Activated T-helper 1 cell treated with anti-CD3 and anti-CD28 coated beads, Interleukin-12 subunit alpha, Interleukin-12 subunit beta, Interleukin-2, Interleukin-4 antibody, amounts not matched to agents 30 ng/mL and 10 ng/mL and 1 ng/mL, durations not matched to agents 14 hours and 24 hours and 36 hours (primary cell): Measurements from ENCODE around the gene MTOR. TPM values are rescaled to one million over a fixed set of nuclear protein-coding genes. Genes with fewer than 3 reads are reported as not detected.

Experiments
- DNase-seq: peaks from one replicate; pipeline ENCODE4 v3.0.0; 2021; ENCODE audit warnings: low spot score
- H3K27ac Mint-ChIP-seq: one replicate; pipeline ENCODE4 v1.8.0; 2021; ENCODE audit warnings: mild to moderate bottlenecking, mixed read lengths
- H3K27me3 Mint-ChIP-seq: one replicate; pipeline ENCODE4 v1.8.0; 2022; ENCODE audit warnings: mild to moderate bottlenecking, moderate library complexity, mixed read lengths; ENCODE audit not compliant: insufficient read depth
- H3K36me3 Mint-ChIP-seq: one replicate; pipeline ENCODE4 v1.8.0; 2021; ENCODE audit warnings: low read depth, mixed read lengths
- H3K4me1 Mint-ChIP-seq: one replicate; pipeline ENCODE4 v1.8.0; 2021; ENCODE audit warnings: low read depth, mixed read lengths
- H3K4me3 Mint-ChIP-seq: one replicate; pipeline ENCODE4 v1.8.0; 2021; ENCODE audit warnings: mild to moderate bottlenecking, moderate library complexity, mixed read lengths
- H3K9me3 Mint-ChIP-seq: one replicate; pipeline ENCODE4 v1.8.0; 2021; ENCODE audit warnings: mixed read lengths
- intact Hi-C: fragments of 100-400 bp; cut with micrococcal nuclease; formaldehyde crosslinking; loops from one replicate; pipeline ENCODE4 v1.15.1; 2024
- total RNA-seq: library from RNA; stranded (reverse); gene quantifications from 2 replicates; pipeline ENCODE4 v1.2.3, GENCODE V29; 2022

The MTOR gene
- total RNA-seq, 1 donor from 2014 or later: 48.7 TPM

- Mint-ChIP-seq H3K27ac (no peak overlapping the region), H3K36me3 (peaks cover 27% of the 10 kb centered on the region), H3K9me3 (no peaks in the 10 kb centered on the region), H3K4me3 (no peak overlapping the region), H3K4me1 (no peaks in the 10 kb centered on the region), H3K27me3 (no peaks in the 10 kb centered on the region)
- intact Hi-C loops: no loop called here
- no peak for DNase-seq
These were observed 64.1 kb downstream of the MTOR start for GRCh38 chr1:11198257-11198656.

- H3K4me3 Mint-ChIP-seq: no peak overlapping the region
- peaks cover 29% of the 10 kb centered on the region for H3K36me3 Mint-ChIP-seq
- H3K9me3 Mint-ChIP-seq: no peaks in the 10 kb centered on the region
- no peak overlapping the region for H3K27ac Mint-ChIP-seq
- H3K27me3 Mint-ChIP-seq: no peaks in the 10 kb centered on the region
- no peak for DNase-seq
- intact Hi-C loops: no loop called here
- H3K4me1 Mint-ChIP-seq: no peaks in the 10 kb centered on the region
These were observed 65.0 kb downstream of the MTOR start for GRCh38 chr1:11197359-11197758.

GRCh38 chr1:11196945-11197344, 65.4 kb downstream of the MTOR start:
- no peak overlapping the region for H3K27ac Mint-ChIP-seq
- H3K4me3 Mint-ChIP-seq: no peak overlapping the region
- H3K27me3 Mint-ChIP-seq: no peaks in the 10 kb centered on the region
- H3K9me3 Mint-ChIP-seq: no peaks in the 10 kb centered on the region
- peaks cover 32% of the 10 kb centered on the region for H3K36me3 Mint-ChIP-seq
- no peaks in the 10 kb centered on the region for H3K4me1 Mint-ChIP-seq
- no peak for DNase-seq
- intact Hi-C loops: no loop called here

GRCh38 chr1:11194407-11195176, 67.8 kb downstream of the MTOR start:
- Mint-ChIP-seq H3K27me3 (no peaks in the 10 kb centered on the region), H3K4me3 (no peak overlapping the region), H3K27ac (no peak overlapping the region), H3K9me3 (no peaks in the 10 kb centered on the region), H3K36me3 (peaks cover 36% of the 10 kb centered on the region), H3K4me1 (no peaks in the 10 kb centered on the region)
- DNase-seq: no peak
- intact Hi-C loops: no loop called here

GRCh38 chr1:11193376-11193775, 69.0 kb downstream of the MTOR start:
- intact Hi-C loops: no loop called here
- no peak overlapping the region for H3K27ac Mint-ChIP-seq
- H3K9me3 Mint-ChIP-seq: no peaks in the 10 kb centered on the region

GRCh38 chr1:11188858-11189451, 73.4 kb downstream of the MTOR start, which contains the start of gene ANGPTL7:
TSS of gene ANGPTL7 (plus strand) at chr1:11189355. CDS start at chr1:11189580, 225 bp downstream.
- no peaks in the 10 kb centered on the region for H3K9me3 Mint-ChIP-seq
- no peaks in the 10 kb centered on the region for H3K27me3 Mint-ChIP-seq
- DNase-seq: no peak
- H3K4me1 Mint-ChIP-seq: no peaks in the 10 kb centered on the region
- peaks cover 27% of the 10 kb centered on the region for H3K36me3 Mint-ChIP-seq
- H3K27ac Mint-ChIP-seq: no peak within 1 kb of the TSS
- no peak within 1 kb of the TSS for H3K4me3 Mint-ChIP-seq
- intact Hi-C loops: no loop called here

More at GRCh38 chr1:11193376-11193775, 69.0 kb downstream of the MTOR start:
- H3K4me1 Mint-ChIP-seq: no peaks in the 10 kb centered on the region
- no peak for DNase-seq
- peaks cover 31% of the 10 kb centered on the region for H3K36me3 Mint-ChIP-seq
- H3K4me3 Mint-ChIP-seq: no peak overlapping the region
- H3K27me3 Mint-ChIP-seq: no peaks in the 10 kb centered on the region

GRCh38 chr1:11188381-11188780, 74.0 kb downstream of the MTOR start:
- H3K36me3 Mint-ChIP-seq: peaks cover 27% of the 10 kb centered on the region
- no peak for DNase-seq
- no peaks in the 10 kb centered on the region for H3K4me1 Mint-ChIP-seq
- no peak overlapping the region for H3K4me3 Mint-ChIP-seq
- intact Hi-C loops: no loop called here
- H3K9me3 Mint-ChIP-seq: no peaks in the 10 kb centered on the region
- no peaks in the 10 kb centered on the region for H3K27me3 Mint-ChIP-seq
- H3K27ac Mint-ChIP-seq: no peak overlapping the region

- no peaks in the 10 kb centered on the region for H3K27me3 Mint-ChIP-seq
- H3K9me3 Mint-ChIP-seq: no peaks in the 10 kb centered on the region
- no peak overlapping the region for H3K4me3 Mint-ChIP-seq
- H3K36me3 Mint-ChIP-seq: peaks cover 27% of the 10 kb centered on the region
- H3K27ac Mint-ChIP-seq: no peak overlapping the region
- no peak for DNase-seq
- intact Hi-C loops: no loop called here
- no peaks in the 10 kb centered on the region for H3K4me1 Mint-ChIP-seq
These were observed 74.4 kb downstream of the MTOR start for GRCh38 chr1:11187931-11188330.

- intact Hi-C loops: no loop called here
- Mint-ChIP-seq H3K27me3 (no peaks in the 10 kb centered on the region), H3K27ac (no peak overlapping the region), H3K36me3 (peaks cover 28% of the 10 kb centered on the region), H3K4me3 (no peak overlapping the region), H3K9me3 (no peaks in the 10 kb centered on the region), H3K4me1 (no peaks in the 10 kb centered on the region)
- DNase-seq: no peak
These were observed 74.9 kb downstream of the MTOR start for GRCh38 chr1:11187494-11187893.

GRCh38 chr1:11187000-11187399, 75.4 kb downstream of the MTOR start:
- Mint-ChIP-seq H3K9me3 (no peaks in the 10 kb centered on the region), H3K27ac (no peak overlapping the region), H3K36me3 (peaks cover 27% of the 10 kb centered on the region), H3K4me1 (no peaks in the 10 kb centered on the region), H3K27me3 (no peaks in the 10 kb centered on the region), H3K4me3 (no peak overlapping the region)
- intact Hi-C loops: no loop called here
- DNase-seq: no peak

- Mint-ChIP-seq H3K9me3 (no peaks in the 10 kb centered on the region), H3K36me3 (peaks cover 19% of the 10 kb centered on the region), H3K4me1 (no peaks in the 10 kb centered on the region), H3K27me3 (no peaks in the 10 kb centered on the region), H3K27ac (no peak overlapping the region), H3K4me3 (no peak overlapping the region)
- intact Hi-C loops: no loop called here
- DNase-seq: no peak
These were observed 77.4 kb downstream of the MTOR start for GRCh38 chr1:11184973-11185372.

- no peak for DNase-seq
- no peaks in the 10 kb centered on the region for H3K4me1 Mint-ChIP-seq
- no peaks in the 10 kb centered on the region for H3K27me3 Mint-ChIP-seq
- intact Hi-C loops: no loop called here
- no peaks in the 10 kb centered on the region for H3K9me3 Mint-ChIP-seq
- H3K27ac Mint-ChIP-seq: no peak overlapping the region
- peaks cover 16% of the 10 kb centered on the region for H3K36me3 Mint-ChIP-seq
- no peak overlapping the region for H3K4me3 Mint-ChIP-seq
These were observed 79.5 kb downstream of the MTOR start for GRCh38 chr1:11182884-11183283.

GRCh38 chr1:11180342-11180744, 82.0 kb downstream of the MTOR start:
- intact Hi-C loops: no loop called here
- H3K4me1 Mint-ChIP-seq: no peaks in the 10 kb centered on the region
- DNase-seq: no peak
- no peaks in the 10 kb centered on the region for H3K9me3 Mint-ChIP-seq
- no peak overlapping the region for H3K27ac Mint-ChIP-seq
- H3K4me3 Mint-ChIP-seq: no peak overlapping the region
- peaks cover 15% of the 10 kb centered on the region for H3K36me3 Mint-ChIP-seq
- no peaks in the 10 kb centered on the region for H3K27me3 Mint-ChIP-seq
